GM19025 (cell line): ENCODE data around the gene EVPL.
"Not testable (repeated sequence)": the region's sequence is repeated elsewhere in the genome, so short reads cannot be mapped to it uniquely, and the experiment has no call there.

Source experiments
- ATAC-seq: cut with Tn5 transposase; IDR thresholded peaks from one replicate; pipeline ENCODE4 v1.9.1; 2021; ENCODE audit warnings: mild to moderate bottlenecking, low read depth, moderate library complexity; ENCODE audit not compliant: unreplicated experiment

The EVPL gene

GRCh38 chr17:76048711-76049110 lies 21.6 kb upstream of the EVPL start:
- no peak for ATAC-seq

- no peak for ATAC-seq
Measured at GRCh38 chr17:76048025-76048605, 21.0 kb upstream of the EVPL start.

- no peak for ATAC-seq
Measured at GRCh38 chr17:76046064-76046463, 19.0 kb upstream of the EVPL start.

- not testable (repeated sequence) for ATAC-seq
Measured at GRCh38 chr17:76044475-76045007, 17.4 kb upstream of the EVPL start.

- not testable (repeated sequence) for ATAC-seq
Measured at GRCh38 chr17:76042868-76043267, 15.8 kb upstream of the EVPL start.

- no peak for ATAC-seq
Measured at GRCh38 chr17:76040376-76040775, 13.3 kb upstream of the EVPL start.

GRCh38 chr17:76039121-76039520 lies 12.0 kb upstream of the EVPL start:
- ATAC-seq = no peak

- ATAC-seq = no peak
Measured at GRCh38 chr17:76038050-76038449, 10.9 kb upstream of the EVPL start.

- no peak for ATAC-seq
Measured at GRCh38 chr17:76036497-76037261, 9.6 kb upstream of the EVPL start.

GRCh38 chr17:76034428-76035350 lies 7.6 kb upstream of the EVPL start:
- ATAC-seq = no peak

GRCh38 chr17:76033139-76033538 lies 6.0 kb upstream of the EVPL start:
- ATAC-seq = no peak

- no peak for ATAC-seq
Measured at GRCh38 chr17:76032780-76033108, 5.6 kb upstream of the EVPL start.

- ATAC-seq = no peak
Measured at GRCh38 chr17:76032073-76032779, 5.1 kb upstream of the EVPL start.

GRCh38 chr17:76026714-76027158 lies 370 bp downstream of the EVPL start:
- no peak for ATAC-seq

- no peak for ATAC-seq
Measured at GRCh38 chr17:76025294-76025693, 1.8 kb downstream of the EVPL start.

- ATAC-seq = no peak
Measured at GRCh38 chr17:76024353-76024752, 2.8 kb downstream of the EVPL start.

- no peak for ATAC-seq
Measured at GRCh38 chr17:76023900-76024237, 3.2 kb downstream of the EVPL start.

- no peak for ATAC-seq
Measured at GRCh38 chr17:76022973-76023899, 3.9 kb downstream of the EVPL start.

- ATAC-seq = no peak
Measured at GRCh38 chr17:76022285-76022684, 4.8 kb downstream of the EVPL start.
